GM19468 (cell line): ENCODE results near the gene CLMN.
"Not testable (repeated sequence)": the region's sequence is repeated elsewhere in the genome, so short reads cannot be mapped to it uniquely, and the experiment has no call there.

Experiments used
- ATAC-seq: cut with Tn5 transposase; IDR thresholded peaks from one replicate; pipeline ENCODE4 v1.9.1; 2021; ENCODE audit warnings: mild to moderate bottlenecking, moderate library complexity, moderate number of reproducible peaks; ENCODE audit not compliant: unreplicated experiment; ENCODE audit errors: extremely low read depth

The CLMN gene

GRCh38 chr14:95185033-95185766 lies 134.5 kb downstream of the CLMN start:
- ATAC-seq, result no peak

GRCh38 chr14:95184413-95184790 lies 135.3 kb downstream of the CLMN start:
- ATAC-seq, result no peak

- no peak for ATAC-seq
Observed at GRCh38 chr14:95183532-95184412, 135.9 kb downstream of the CLMN start.

- no peak for ATAC-seq
Observed at GRCh38 chr14:95183082-95183481, 136.6 kb downstream of the CLMN start.

- no peak for ATAC-seq
Observed at GRCh38 chr14:95182379-95182778, 137.3 kb downstream of the CLMN start.

- ATAC-seq, result no peak
Observed at GRCh38 chr14:95180966-95181741, 138.6 kb downstream of the CLMN start.

GRCh38 chr14:95175670-95176069 lies 144.0 kb downstream of the CLMN start:
- not testable (repeated sequence) for ATAC-seq

GRCh38 chr14:95174184-95174792 lies 145.4 kb downstream of the CLMN start:
- no peak for ATAC-seq

GRCh38 chr14:95173518-95173917 lies 146.2 kb downstream of the CLMN start:
- ATAC-seq, result no peak

GRCh38 chr14:95167177-95167576 lies 152.5 kb downstream of the CLMN start:
- no peak for ATAC-seq

GRCh38 chr14:95165517-95165916 lies 154.2 kb downstream of the CLMN start:
- ATAC-seq, result no peak

GRCh38 chr14:95164506-95164905 lies 155.2 kb downstream of the CLMN start:
- ATAC-seq, result no peak

GRCh38 chr14:95163666-95164065 lies 156.0 kb downstream of the CLMN start:
- ATAC-seq, result no peak

GRCh38 chr14:95163132-95163531 lies 156.6 kb downstream of the CLMN start:
- ATAC-seq, result no peak

- no peak for ATAC-seq
Observed at GRCh38 chr14:95162641-95163040, 157.1 kb downstream of the CLMN start.

GRCh38 chr14:95157327-95158189 lies 162.2 kb downstream of the CLMN start, which contains the start of gene DICER1:
Gene DICER1 (minus strand): TSS chr14:95157529. CDS start chr14:95133458, 24,071 bp downstream.
- peak; percentile 42 for ATAC-seq

- peak; percentile 13 for ATAC-seq
Observed at GRCh38 chr14:95157048-95157326, 162.7 kb downstream of the CLMN start.

GRCh38 chr14:95156161-95157047 lies 163.3 kb downstream of the CLMN start:
- ATAC-seq, result no peak
